ENCODE measurements around the gene COL23A1. TPM values are rescaled to one million over a fixed set of nuclear protein-coding genes. Genes with fewer than 3 reads are reported as not detected.
A peak's percentile ranks its signal among the peaks of the same experiment; 100 is the strongest.

COL23A1 gene
- total RNA-seq, 4 donors from 2014 or later = 7.9 to 20.4 (median 12.0) TPM

DNA sequence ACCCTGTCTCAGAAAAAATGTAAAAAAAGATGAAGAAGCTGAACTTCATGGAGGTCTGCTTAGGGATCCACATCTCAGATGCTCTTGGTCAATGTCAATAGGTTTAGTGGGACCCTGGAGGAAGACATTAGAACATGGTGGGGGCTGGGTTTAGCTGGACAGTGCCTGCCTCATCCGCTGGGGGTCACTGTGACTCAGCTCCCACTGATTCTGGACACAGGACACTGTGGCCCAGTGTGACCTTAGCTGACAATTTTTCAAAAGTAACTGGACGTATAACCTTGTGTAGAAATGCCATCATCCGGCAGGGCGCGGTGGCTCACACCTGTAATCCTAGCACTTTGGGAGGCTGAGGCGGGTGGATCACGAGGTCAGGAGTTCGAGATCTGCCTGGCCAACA lies 393.2 kb downstream of the COL23A1 start:
- H3K4me3 ChIP-seq = no peak overlapping the region
- no peaks in the 10 kb centered on the region for H3K36me3 ChIP-seq
- no peaks in the 10 kb centered on the region for H3K9me3 ChIP-seq
- 85 to 87% methylated on average over 7 to 8 of the region's 8 CpGs for WGBS, 2 donors
- DNase-seq (ENCODE audit: low spot score in 2 of 2) = no peak
- H3K4me1 ChIP-seq = no peaks in the 10 kb centered on the region
- TF ChIP-seq, protein P1, sequence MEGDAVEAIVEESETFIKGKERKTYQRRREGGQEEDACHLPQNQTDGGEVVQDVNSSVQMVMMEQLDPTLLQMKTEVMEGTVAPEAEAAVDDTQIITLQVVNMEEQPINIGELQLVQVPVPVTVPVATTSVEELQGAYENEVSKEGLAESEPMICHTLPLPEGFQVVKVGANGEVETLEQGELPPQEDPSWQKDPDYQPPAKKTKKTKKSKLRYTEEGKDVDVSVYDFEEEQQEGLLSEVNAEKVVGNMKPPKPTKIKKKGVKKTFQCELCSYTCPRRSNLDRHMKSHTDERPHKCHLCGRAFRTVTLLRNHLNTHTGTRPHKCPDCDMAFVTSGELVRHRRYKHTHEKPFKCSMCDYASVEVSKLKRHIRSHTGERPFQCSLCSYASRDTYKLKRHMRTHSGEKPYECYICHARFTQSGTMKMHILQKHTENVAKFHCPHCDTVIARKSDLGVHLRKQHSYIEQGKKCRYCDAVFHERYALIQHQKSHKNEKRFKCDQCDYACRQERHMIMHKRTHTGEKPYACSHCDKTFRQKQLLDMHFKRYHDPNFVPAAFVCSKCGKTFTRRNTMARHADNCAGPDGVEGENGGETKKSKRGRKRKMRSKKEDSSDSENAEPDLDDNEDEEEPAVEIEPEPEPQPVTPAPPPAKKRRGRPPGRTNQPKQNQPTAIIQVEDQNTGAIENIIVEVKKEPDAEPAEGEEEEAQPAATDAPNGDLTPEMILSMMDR (IDR thresholded peaks at IDR 0.05) = peak in 1 of 5 experiments; percentile 9
- no peak for TF ChIP-seq POLR2A (IDR thresholded peaks at IDR 0.05)
- H3K27me3 ChIP-seq = peaks cover 0 to 10% of the 10 kb centered on the region in 2 donors
- H3K27ac ChIP-seq = no peak overlapping the region

DNA sequence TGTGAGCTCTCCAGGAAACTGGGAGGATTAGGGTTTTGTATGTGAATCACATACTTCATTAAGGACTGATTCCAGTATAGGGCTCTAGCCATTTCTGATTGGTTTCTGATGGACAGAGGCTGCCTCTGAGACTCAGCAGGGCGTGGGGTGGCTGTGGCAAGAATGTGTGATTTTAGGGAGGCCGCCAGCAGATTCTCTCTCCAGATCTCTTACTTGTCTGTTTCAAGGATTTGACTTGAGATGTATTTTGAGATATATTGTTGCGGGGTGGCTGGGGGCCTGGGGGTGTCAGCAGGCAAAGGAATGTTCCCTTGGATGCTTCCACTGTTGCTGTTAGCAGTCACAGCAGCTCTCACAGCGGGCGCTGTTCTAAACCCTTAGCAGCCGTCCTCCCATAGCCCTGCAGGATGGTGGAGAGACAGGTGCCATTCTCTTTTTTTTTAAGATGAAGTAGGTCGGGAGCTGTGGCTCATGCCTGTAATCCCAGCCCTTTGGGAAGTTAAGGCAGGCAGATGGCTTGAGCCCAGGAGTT lies 393.8 kb downstream of the COL23A1 start:
- Histone ChIP-seq H3K9me3 (no peaks in the 10 kb centered on the region), H3K27me3 (peaks cover 0 to 10% of the 10 kb centered on the region in 2 donors), H3K27ac (no peak overlapping the region), H3K4me3 (no peak overlapping the region), H3K4me1 (no peaks in the 10 kb centered on the region), H3K36me3 (no peaks in the 10 kb centered on the region)
- DNase-seq (ENCODE audit: low spot score in 2 of 2) = no peak
- no peak for TF ChIP-seq EP300 (IDR thresholded peaks at IDR 0.05)
- no peak for TF ChIP-seq POLR2A (IDR thresholded peaks at IDR 0.05)
- TF ChIP-seq, protein P1 (IDR thresholded peaks at IDR 0.05) = no peak
- 66 to 73% methylated on average over 7 of the region's 7 CpGs for WGBS, 2 donors

DNA sequence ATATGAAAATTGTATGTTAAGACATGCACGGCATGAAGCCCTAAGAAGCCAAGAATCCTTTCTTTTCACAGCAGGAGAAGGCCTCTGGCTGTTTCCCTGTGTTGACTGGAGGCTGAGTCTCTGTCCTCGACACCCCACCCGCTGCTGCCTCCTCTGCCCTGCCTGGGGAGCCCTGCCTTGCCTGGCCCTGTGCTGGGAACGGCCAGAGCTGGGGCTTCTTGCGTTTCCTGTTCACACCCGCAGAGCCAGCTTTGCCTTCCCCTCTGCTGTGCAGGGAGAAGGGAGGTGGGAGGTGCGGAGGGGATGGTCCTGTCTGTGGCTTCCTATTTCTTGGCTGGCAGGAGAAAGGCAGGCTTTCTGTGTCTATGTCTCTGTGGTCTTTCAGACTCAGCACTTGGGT lies 396.2 kb downstream of the COL23A1 start:
- Histone ChIP-seq H3K36me3 (no peaks in the 10 kb centered on the region), H3K4me1 (no peaks in the 10 kb centered on the region), H3K27me3 (peaks cover 0 to 10% of the 10 kb centered on the region in 2 donors), H3K4me3 (no peak overlapping the region), H3K27ac (no peak overlapping the region), H3K9me3 (no peaks in the 10 kb centered on the region)
- TF ChIP-seq, protein P1 (IDR thresholded peaks at IDR 0.05) = no peak
- TF ChIP-seq EP300 (IDR thresholded peaks at IDR 0.05) (no peak), POLR2A (IDR thresholded peaks at IDR 0.05) (no peak)
- 29 to 36% methylated on average over 6 to 7 of the region's 7 CpGs for WGBS, 2 donors
- no peak for DNase-seq (ENCODE audit: low spot score in 2 of 2)

DNA sequence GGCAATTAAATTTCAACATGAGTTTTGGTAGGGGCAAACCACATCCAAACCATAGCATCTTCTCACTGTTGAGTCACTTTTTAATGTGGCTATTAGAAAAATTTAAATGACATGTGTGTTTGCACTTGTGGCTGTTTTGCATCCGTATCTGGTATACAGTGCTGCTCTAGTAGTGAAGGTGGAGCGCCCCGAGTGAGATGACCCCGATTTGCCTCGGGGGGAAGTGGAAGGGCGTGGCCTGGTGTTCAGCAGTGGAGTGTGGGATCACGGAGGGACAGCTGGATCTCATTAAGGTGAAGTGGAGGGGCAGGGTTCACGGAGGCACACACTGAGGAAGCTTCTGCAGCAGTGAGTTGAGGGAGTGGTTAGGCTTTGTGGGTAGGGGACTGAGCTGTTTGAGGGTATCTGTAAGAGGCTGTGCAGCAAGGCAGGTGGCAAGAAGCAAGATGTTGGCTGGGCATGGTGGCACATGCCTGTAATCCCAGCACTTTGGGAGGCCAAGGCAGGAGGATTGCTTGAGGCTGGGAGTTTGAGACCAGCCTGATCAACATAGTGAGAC lies 396.9 kb downstream of the COL23A1 start:
- H3K36me3 ChIP-seq = no peaks in the 10 kb centered on the region
- H3K9me3 ChIP-seq = no peaks in the 10 kb centered on the region
- 69 to 78% methylated on average over 8 of the region's 8 CpGs for WGBS, 2 donors
- H3K27ac ChIP-seq = no peak overlapping the region
- DNase-seq (ENCODE audit: low spot score in 2 of 2) = no peak
- no peak overlapping the region for H3K4me3 ChIP-seq
- no peaks in the 10 kb centered on the region for H3K4me1 ChIP-seq
- TF ChIP-seq, protein P1 (IDR thresholded peaks at IDR 0.05) = no peak
- no peak for TF ChIP-seq EP300 (IDR thresholded peaks at IDR 0.05)
- TF ChIP-seq POLR2A (IDR thresholded peaks at IDR 0.05) = no peak
- H3K27me3 ChIP-seq = peaks cover 0 to 10% of the 10 kb centered on the region in 2 donors

DNA sequence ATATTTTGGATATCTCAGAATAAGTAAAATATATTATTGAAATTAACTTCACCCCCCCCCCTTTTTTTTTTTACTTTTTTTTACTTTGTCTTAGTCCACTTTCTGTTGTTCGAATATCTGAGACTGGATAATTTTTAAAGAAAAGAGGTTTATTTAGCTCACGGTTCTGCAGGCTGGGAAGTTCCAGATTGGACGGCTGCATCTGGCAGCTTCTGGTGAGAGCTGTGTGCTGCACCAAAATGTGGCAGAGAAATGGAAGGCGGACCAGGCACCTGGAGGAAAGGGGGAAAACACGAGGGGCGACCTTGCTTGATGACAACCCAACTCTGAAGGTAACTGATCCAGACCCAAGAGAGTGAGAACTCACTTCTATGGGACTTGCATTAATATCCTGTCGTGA lies 397.4 kb downstream of the COL23A1 start:
- H3K27ac ChIP-seq = no peak overlapping the region
- TF ChIP-seq POLR2A (IDR thresholded peaks at IDR 0.05) = no peak
- no peak for TF ChIP-seq EP300 (IDR thresholded peaks at IDR 0.05)
- TF ChIP-seq, protein P1 (IDR thresholded peaks at IDR 0.05) = no peak
- peaks cover 0 to 10% of the 10 kb centered on the region in 2 donors for H3K27me3 ChIP-seq
- 90 to 92% methylated on average over 7 of the region's 7 CpGs for WGBS, 2 donors
- no peak for DNase-seq (ENCODE audit: low spot score in 2 of 2)
- H3K4me1 ChIP-seq = no peaks in the 10 kb centered on the region
- no peak overlapping the region for H3K4me3 ChIP-seq
- H3K9me3 ChIP-seq = no peaks in the 10 kb centered on the region
- no peaks in the 10 kb centered on the region for H3K36me3 ChIP-seq

Data from tibial nerve (tissue), 4 donors.